ENCODE measurements around the gene MICALL2. TPM values are rescaled to one million over a fixed set of nuclear protein-coding genes. Genes with fewer than 3 reads are reported as not detected.

Gene MICALL2
- polyA plus RNA-seq, 1 of the 3 experiments (the other 2 are of a cell fraction) = 38.8 TPM

GRCh38 chr7:1473864-1474512, 14.7 kb upstream of the MICALL2 start (continued):
- TF ChIP-seq USF1 (IDR thresholded peaks at IDR 0.05; ENCODE audit: borderline replicate concordance, low read depth) (peak; percentile 47; the same call in 1 of the 2 replicates), MXI1 (IDR thresholded peaks at IDR 0.05; ENCODE audit: low read depth, low read length) (peak; percentile 95), RAD21 (IDR thresholded peaks at IDR 0.05; ENCODE audit: low read length) (peak; percentile 80)

GRCh38 chr7:1470901-1471300, 11.6 kb upstream of the MICALL2 start:
- Histone ChIP-seq H3K4me2 (no peak overlapping the region), H3K27ac (ENCODE audit: low read depth in 2 of 2, low read length in 1 of 2) (no peak overlapping the region), H3K4me1 (ENCODE audit: control insufficient read depth in 1 of 2, insufficient read depth in 2 of 2, low read depth in 1 of 2, low read length in 1 of 2) (peaks cover 0 to 13% of the 10 kb centered on the region in 2 experiments; a peak in 1 of 4 replicates), H3K9me3 (no peaks in the 10 kb centered on the region), H3K36me3 (replicated peaks in 1 of 2; ENCODE audit: control insufficient read depth in 1 of 2, insufficient read depth in 2 of 2, low read length in 1 of 2) (peaks cover 13 to 72% of the 10 kb centered on the region in 2 experiments), H3K27me3 (ENCODE audit: insufficient read depth) (no peaks in the 10 kb centered on the region), H3K4me3 (ENCODE audit: low read depth in 2 of 2, low read length in 1 of 2) (no peak overlapping the region), H3K9me2 (no peaks in the 10 kb centered on the region), H3K79me2 (ENCODE audit: insufficient read depth) (no peaks in the 10 kb centered on the region), H3K9ac (no peak overlapping the region), H4K20me1 (ENCODE audit: insufficient read depth) (peaks cover 18% of the 10 kb centered on the region), H2AFZ (ENCODE audit: low read depth) (no peak overlapping the region), H3F3A (replicated peaks; ENCODE audit: insufficient read depth) (no peaks in the 10 kb centered on the region)
- CTCF ChIA-PET = interaction anchor here (0.8 to 5.2 kb wide), 3 partner anchors 11 to 21 kb away, joined by 3 to 104 read pairs (median 3); partner anchors contain the start of gene MICALL2
- 97% methylated on average over 17 of the region's 21 CpGs for WGBS (ENCODE audit: low lambda C conversion rate)
- no peak for DNase-seq
- no peak for TF ChIP-seq RFX5 (IDR thresholded peaks at IDR 0.05; ENCODE audit: low read length)
- TF ChIP-seq GATA2 (CRISPR knock-in tag; IDR thresholded peaks at IDR 0.05) = no peak
- TF ChIP-seq REST (IDR thresholded peaks at IDR 0.05; ENCODE audit: low read depth, low read length) = no peak
- no peak for TF ChIP-seq RXRA (IDR thresholded peaks at IDR 0.05; ENCODE audit: borderline replicate concordance, low read depth)
- no peak for TF ChIP-seq USF2 (IDR thresholded peaks at IDR 0.05; ENCODE audit: borderline replicate concordance, low read depth, low read length)
- TF ChIP-seq SIN3A (IDR thresholded peaks at IDR 0.05; ENCODE audit: borderline replicate concordance, low read depth, low read length) = no peak
- TF ChIP-seq MXI1 (IDR thresholded peaks at IDR 0.05; ENCODE audit: low read depth, low read length) = no peak
- no peak for TF ChIP-seq FOXM1 (IDR thresholded peaks at IDR 0.05; ENCODE audit: low read depth)
- TF ChIP-seq IRF3 (IDR thresholded peaks at IDR 0.05; ENCODE audit: low read depth, low read length) = no peak
- POLR2A ChIA-PET = interaction anchor here (1.6 kb wide), 1 partner anchor 22 kb away, joined by 4 read pairs; no protein-coding TSS in a partner anchor

All from SK-N-SH (cell line).